Measurements from ENCODE around the gene SEMA5A.

SEMA5A gene

GRCh38 chr5:9399094-9399493 lies 146.8 kb downstream of the SEMA5A start:
- DNase-seq (ENCODE audit: low read depth), result no peak

DNA sequence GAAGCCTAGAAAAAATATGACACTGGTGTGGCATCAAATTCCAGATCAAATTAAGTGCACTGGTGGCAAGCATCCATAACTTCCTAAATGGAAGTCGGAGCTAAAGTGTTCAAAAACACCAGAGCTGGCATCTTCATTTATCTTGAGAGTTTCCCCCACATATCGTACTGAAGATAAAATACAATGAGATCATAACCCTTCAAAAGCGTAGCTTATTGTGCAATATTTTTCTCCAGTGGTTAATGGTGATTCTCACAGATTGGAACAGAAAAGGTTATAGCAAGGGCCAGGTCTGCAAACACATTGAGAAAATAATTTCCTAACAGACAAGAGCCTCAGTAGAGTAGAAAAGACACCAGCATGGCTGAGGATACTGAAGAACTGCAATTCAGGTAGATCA lies 147.6 kb downstream of the SEMA5A start:
- no peak for DNase-seq (ENCODE audit: low read depth)

GRCh38 chr5:9396285-9396770 lies 149.5 kb downstream of the SEMA5A start:
- no peak for DNase-seq (ENCODE audit: low read depth)

GRCh38 chr5:9395706-9396105 lies 150.2 kb downstream of the SEMA5A start:
- DNase-seq (ENCODE audit: low read depth), result no peak

DNA sequence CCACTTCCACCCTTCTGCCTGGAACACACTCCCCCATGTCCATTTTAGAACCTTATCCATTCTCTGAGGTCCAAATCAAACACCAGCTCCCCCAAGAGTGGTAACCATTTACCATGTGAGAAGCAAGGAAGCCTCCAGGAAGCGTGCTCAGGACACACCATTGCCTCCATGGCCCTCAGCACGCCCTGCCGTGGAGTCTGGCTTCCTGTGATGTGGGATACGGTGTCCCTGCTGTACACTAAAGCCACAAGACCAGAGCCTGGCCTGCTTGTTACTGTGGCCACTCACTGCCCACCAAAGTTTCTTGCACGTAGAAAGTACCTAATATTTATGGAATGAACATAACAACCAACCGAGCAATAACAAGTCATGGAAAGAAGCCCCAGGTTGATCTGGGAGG lies 151.7 kb downstream of the SEMA5A start:
- no peak for DNase-seq (ENCODE audit: low read depth)

GRCh38 chr5:9392625-9393024 lies 153.2 kb downstream of the SEMA5A start:
- no peak for DNase-seq (ENCODE audit: low read depth)

DNA sequence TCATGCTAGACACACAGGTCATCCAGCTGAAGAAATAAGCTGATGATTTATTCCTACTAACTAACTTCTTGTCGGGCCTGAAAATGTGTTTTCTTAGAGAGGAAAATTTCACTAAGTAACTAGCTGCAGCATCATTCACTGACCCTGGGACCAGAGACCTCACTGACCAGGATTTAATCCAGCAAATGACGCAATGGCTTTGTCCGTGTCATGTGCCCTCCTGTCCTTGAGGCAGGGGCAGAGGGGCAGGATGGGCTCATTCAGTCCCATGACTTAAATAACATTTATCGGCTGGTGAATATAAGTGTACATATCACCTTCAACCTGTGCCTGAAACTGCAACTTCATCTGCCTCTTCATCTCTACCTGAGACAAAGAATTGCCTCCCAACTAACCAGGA lies 154.8 kb downstream of the SEMA5A start:
- DNase-seq (ENCODE audit: low read depth), result no peak

GRCh38 chr5:9390113-9390512 lies 155.8 kb downstream of the SEMA5A start:
- DNase-seq (ENCODE audit: low read depth), result no peak

DNA sequence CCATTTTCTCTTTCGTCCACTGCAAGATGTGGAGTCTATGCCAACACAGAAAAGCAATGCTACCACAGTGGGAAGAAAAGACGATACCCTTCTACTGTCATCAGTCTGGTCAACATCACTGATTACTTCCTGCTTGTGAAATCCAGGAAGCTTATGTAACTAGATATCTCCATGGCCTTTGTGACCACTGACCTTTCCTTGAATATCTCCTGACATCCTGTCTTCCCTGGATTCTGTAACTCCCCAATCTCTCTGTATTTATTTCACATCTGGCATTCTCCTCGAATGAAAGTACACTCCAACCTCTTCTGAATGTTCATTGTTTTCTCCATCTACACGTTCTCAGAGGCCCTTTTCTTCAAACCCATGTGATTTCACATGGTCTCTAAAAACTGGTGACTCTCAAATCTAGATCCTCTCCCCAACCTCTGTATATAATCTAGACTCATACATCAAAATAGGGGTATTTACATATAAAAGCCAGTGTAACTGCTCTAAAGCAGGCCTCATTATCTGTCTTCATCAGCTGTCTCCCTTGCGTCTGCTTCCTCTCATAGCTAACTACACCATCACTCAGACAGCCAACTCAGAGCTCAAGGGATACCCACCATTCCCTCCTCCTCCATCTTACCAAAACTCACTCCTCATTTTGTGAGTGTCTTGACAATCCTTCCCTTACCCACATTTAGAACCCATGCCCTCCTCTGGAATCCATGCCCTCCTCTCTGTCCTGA lies 156.8 kb downstream of the SEMA5A start:
- no peak for DNase-seq (ENCODE audit: low read depth)

- DNase-seq (ENCODE audit: low read depth), result no peak
Measured at GRCh38 chr5:9387879-9388278, 158.0 kb downstream of the SEMA5A start.

GRCh38 chr5:9386945-9387344 lies 158.9 kb downstream of the SEMA5A start:
- DNase-seq (ENCODE audit: low read depth), result no peak

- DNase-seq (ENCODE audit: low read depth), result no peak
Measured at GRCh38 chr5:9382522-9382921, 163.4 kb downstream of the SEMA5A start.

DNA sequence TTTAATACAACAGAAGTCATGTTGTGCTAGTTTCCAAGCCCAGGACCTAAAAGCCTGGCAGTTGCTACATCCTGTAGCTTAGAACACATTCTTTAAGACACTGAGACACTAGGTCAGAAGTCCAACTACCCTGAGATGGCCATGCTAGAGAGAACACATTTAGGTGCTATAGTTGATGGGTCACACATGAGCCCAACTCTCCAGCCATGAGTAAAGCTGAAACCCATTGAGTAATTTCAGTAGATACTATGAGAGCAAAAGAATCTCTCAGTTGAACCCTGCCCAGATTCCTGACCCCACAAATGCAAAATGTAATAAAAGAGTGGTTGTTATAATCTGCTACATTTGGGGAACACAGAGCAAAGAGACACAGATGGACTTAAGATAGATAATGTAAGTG lies 164.4 kb downstream of the SEMA5A start:
- no peak for DNase-seq (ENCODE audit: low read depth)

DNA sequence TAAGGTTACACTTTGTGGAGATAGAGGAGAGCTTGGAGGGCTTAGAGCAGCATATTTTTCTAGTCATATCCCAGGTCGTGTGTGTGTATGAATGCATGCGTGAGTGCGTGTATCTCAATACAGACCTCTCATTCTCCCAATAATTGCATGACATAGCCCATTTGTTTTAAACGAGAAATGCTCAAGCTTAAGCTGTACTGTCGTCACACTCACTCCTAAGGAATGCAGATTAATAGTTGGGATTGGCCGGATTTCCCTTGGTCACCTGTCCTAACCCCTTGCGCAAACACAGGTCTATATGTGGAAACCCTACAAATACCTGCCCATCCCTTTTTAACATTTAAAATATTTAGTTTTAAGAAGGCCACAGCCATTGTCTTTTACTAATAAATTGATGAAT lies 165.8 kb downstream of the SEMA5A start:
- no peak for DNase-seq (ENCODE audit: low read depth)

DNA sequence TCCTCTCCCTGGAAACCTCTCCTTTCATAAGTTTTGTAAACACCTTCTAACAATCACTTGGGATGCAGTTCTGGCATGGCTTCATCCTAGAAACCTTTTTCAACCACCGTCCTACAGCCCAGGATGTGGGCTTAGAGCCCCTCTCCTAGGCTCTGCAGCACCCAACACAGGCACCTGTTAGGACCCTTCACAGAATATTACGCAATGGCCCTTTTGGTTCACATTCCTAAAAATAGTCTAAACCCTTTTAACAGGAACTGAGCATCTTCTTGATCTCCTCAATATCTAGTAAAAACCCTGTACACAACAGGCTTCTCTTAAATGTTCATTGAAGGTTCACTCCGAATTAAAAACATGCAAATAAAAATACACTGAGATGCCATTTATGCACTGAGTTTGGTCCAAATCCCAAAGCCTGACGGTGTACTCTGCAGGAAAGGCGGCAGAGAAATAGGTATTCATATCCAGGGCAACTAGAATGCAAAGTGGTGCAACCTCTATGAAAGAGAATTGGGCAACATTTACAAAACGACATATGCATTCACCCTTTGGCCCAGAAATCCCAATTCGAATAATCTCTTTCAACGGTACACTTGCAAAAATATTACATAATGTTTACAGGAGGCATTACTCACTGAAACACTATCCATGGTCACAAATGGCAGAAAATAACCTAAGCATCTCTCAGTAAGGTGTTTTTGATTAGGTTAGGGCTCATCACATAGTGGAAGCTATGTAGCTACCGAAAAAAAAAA lies 169.3 kb downstream of the SEMA5A start:
- DNase-seq (ENCODE audit: low read depth), result no peak

DNA sequence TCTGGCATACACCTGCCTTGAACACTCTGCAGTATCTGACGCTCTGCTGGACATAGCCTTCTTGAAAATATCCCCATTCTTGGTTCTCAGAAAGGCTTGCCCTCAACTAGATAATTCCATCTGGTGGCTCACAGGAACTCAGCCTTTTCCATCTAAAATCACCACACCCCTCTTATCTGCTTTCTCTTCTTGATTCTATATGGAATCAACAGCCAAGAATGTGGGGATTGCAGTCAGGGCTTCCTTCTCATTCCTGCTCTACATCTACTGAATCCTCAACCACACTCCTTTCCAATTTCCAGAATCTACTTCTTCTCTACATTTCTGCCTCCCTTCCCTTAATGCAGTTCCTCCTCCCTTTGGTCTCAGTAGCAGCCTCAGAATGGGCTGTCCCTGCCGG lies 170.1 kb downstream of the SEMA5A start:
- DNase-seq (ENCODE audit: low read depth), result no peak

DNA sequence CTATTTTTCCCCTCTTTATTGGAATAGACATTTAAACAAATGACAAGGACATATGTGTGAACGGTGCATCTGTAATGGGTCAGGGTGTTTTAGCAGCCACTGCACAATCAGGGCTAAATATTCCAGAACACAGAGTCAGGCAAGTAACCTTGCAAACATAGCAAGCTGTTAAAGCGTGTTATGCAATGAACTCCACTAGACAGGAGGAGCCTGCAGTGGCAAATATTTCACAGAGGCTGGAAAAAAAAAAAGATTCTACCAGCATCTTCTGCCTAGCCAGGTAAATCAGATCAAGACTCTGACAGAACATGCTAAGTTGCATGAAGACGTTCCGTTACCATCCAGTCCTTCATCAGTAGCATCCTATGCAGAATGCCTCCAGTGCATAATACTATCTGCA lies 171.8 kb downstream of the SEMA5A start:
- no peak for DNase-seq (ENCODE audit: low read depth)

DNA sequence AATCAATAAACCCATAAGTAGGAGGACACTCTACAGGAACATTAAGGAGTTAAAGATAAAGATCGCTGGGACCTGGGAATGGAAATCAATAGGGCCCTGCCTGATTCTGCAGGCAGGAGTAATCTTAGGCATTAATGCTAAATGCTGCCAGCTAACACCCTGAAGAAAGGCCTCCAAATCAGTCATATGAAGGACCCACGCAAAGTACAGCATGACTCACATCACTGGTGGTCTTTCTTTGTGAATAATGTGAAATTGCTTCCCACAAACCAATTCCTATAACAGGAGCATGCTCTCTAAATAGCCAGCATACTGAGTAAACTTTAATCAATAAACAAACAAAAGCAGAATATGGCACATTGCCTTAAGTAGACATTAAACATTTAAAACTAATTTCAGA lies 172.3 kb downstream of the SEMA5A start:
- no peak for DNase-seq (ENCODE audit: low read depth)

DNA sequence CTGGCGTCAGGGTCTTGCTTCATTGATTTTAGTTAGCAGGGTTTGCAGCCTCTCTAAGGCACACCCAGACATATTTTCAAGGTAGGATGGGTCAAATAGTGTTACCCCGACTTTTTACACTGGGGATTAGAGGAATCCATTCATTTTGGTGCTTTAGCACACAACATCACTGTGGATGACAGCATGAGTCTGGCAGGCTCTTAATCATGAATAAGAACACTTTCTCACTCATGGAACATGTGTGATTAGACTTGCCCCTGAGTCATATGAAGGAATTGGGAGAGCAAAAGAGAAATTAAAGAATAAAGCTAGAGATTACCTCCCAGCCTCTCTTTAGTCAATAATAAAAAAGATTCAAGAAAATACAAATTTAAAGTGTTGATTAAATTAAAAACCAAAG lies 175.6 kb downstream of the SEMA5A start:
- DNase-seq (ENCODE audit: low read depth), result no peak

GRCh38 chr5:9365512-9365911 lies 180.4 kb downstream of the SEMA5A start:
- DNase-seq (ENCODE audit: low read depth), result no peak

DNA sequence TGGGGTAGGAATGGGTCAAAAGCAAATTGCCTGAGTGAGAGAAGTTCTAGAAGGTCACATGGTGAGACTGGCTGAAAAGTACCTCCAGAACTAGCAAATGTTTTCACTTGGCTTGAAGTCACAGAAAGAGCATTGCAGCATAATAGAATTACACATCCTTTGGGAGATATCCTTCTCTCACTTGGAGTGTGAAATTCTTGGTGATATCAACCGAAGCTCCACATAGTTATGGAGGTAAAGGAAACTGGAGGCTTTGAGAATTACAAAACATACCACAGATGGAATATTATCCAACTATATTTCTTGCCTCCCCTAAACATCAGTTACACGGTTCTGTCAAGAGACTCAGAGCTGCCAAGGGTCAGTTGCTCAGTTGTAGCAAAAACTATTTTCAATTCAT lies 182.4 kb downstream of the SEMA5A start:
- no peak for DNase-seq (ENCODE audit: low read depth)

- DNase-seq (ENCODE audit: low read depth), result no peak
Measured at GRCh38 chr5:9363026-9363425, 182.8 kb downstream of the SEMA5A start.

DNA sequence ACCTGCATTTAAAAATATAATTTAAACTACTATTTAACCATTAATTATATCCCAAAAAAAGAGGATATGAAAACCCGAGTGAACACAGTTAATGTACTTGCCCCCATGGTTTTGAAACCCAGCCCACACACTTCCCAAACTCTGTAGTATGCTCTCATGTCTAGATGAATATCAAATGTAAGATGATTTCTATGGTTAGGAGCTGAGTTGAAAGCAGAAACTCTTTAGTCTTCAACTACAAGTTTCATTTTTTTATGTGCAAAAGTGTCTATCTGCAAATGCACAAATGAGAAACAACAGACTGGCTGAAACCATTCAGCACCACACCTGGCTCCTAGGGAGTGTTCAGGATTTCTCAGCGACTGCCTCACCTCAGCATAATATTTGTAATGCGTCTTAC lies 183.3 kb downstream of the SEMA5A start:
- no peak for DNase-seq (ENCODE audit: low read depth)

DNA sequence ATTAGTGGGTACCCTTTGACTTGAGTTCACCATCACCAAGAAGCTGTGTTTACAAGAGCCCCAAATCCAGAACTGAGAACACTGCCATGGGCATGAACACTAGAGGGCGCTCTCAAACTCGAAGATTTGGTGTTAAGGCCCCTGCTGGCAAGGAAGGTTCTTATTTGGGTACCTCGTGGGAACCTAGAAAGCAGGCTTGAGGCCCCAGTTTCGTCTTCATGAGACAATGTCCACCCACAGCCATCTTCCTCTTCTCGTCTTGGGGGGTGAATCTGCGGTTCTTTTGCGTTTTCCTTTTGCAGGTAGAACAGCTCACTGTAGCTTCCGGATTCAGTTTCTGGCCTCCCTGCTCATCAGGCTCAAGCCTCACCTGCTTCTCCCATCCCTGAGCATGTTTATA lies 184.0 kb downstream of the SEMA5A start:
- DNase-seq (ENCODE audit: low read depth), result no peak

All from activated T-helper 9 cell treated with anti-CD3 and anti-CD28 coated beads, Interleukin-2, amount 50 U/mL, for 16 hours (primary cell).